Measurements from ENCODE around the gene RTTN.
"Not testable (repeated sequence)": the region's sequence is repeated elsewhere in the genome, so short reads cannot be mapped to it uniquely, and the experiment has no call there.

Gene RTTN

DNA sequence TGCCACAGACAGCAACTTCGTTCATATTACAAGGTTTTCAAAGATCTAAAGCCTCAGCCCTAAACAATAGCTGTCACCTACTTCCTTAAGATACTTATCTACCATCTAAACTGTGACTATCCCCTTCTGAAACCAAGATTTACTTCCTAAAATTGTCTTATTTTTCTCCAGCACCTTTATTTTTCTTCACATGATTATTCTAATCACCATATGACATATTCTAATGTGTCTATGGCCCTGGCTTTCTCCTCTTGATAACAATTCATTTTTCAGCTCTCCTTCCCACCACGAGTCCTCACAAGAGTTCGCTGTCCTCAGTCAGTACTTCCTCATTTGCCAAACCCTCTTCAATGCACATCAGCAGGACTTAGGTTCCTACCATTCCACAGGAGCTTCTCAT, 53.9 kb downstream of the RTTN start:
- no peak for DNase-seq

DNA sequence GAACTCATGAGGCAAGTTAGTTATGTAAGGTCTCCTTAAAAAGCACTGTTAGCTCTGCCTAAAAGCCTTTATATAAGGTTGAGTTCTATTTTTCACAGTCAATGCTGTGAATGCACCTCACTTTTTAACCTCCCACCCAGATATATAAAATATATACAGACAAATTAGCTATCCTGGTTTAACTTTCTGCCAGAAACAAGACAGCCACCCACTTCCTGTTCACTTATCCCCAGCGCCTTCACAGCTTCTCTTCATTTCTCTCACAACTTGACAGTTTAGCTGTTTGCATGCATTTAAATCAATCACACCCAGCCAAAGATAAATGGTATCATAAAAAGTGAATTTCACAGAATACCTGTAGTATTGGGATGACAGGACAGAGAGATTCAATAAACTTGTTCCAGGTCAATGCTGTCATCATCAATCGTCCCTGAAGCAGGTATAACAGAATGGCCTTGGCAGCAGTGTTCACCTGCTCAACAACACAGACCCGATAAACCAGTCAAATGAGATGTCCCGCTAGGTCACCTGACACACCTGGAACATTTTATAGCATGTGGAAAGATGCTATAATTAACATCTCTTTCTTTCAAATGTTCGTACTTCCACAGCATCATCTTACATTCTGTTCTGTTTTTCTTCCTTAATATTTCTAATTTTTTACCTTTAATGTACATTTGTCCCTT, 55.7 kb downstream of the RTTN start:
- DNase-seq: no peak

DNA sequence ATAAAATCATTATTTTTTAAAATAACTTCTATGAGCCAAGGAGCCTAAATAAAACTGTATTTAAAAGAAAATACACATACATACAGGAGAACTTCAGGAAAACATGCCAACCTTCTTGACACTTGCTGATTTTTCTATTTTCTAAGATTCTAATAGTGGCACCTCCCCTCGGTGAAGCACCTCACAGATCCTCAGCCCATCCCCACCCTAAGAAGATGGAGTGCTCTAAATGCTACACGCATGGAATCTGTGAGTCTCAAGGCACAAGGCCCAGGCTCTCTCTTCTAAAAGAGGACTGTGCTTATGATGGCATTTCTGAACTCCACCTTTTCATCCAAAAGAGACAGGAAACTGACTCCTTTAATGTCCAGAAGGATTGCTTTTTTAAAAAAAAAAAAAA, 56.3 kb downstream of the RTTN start:
- DNase-seq: no peak

DNA sequence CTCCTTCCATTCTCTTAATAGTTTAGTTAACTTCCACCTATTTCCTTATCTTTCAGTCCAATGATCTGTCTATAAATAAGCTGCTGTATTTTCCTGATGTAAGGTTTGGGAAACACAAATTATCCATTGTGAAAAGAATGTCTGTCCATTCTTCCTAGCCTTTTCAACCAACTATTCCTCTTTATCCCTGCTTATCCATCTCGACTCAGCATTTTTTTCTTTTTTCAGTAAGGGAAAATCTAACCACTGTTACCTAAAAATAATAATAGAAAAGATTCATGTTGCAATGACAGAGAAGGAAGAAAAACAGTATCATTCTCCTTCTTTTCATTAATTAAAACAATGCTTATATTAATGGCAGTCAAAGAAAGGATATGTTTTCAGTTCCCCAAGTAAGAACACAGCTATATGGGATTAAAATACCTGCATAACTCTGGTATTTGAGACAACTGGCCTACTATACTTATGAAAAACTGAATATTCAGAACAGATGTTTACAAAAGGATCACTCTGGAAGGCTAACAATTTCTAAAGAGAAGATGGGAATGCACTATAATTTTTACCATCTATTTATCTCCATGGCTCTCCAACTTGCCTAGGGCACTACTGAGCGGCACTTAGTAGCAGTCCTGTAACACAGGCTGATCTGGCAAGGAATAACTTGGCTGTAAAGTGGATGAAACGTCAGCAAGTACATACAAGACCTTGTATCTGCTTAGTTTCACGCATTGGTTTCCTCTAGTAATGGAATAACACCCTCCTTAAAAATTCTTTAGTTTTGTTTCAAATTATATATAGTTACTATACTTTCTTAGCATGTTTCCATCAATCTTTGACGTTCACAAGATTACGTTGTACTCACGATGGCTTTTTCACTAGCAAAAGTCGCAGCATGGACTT, 57.2 kb downstream of the RTTN start:
- no peak for DNase-seq

DNA sequence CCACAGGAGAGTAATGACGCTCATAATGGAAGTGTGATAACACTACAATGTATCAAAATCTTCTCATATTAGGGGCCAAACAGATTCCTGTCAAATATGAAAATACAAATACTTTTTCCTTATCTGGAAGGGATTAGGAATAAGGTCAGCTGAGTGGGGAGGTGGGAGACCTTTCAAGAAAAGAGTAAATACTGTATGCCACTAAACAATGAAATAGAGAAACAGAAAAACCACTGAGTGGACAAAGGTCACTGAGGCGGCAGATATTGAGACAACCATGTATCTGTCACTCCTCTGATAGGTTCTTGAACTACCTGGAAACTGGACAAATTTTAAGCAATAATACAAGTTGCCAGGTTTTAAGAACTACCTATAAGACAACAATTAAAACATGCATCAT, 59.3 kb downstream of the RTTN start:
- DNase-seq: no peak

DNA sequence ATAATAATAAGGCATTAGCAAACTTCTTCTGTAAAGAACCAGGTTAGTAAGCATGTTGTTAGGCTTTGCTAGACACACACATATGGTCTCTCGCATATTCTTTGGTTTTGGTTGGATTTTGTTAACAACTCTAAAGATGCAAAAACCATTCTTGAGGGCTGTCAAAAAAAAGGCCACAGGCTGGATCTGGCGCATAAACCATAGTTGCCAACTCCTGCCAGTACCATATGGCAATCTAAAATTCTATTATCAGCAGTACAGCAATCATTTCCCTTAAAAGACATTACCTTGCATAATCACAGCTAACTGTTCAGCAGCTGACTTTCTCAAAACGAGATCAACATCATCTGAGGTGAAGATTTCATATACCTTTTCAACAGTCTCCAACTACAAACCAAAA, 63.5 kb downstream of the RTTN start:
- DNase-seq: no peak

DNA sequence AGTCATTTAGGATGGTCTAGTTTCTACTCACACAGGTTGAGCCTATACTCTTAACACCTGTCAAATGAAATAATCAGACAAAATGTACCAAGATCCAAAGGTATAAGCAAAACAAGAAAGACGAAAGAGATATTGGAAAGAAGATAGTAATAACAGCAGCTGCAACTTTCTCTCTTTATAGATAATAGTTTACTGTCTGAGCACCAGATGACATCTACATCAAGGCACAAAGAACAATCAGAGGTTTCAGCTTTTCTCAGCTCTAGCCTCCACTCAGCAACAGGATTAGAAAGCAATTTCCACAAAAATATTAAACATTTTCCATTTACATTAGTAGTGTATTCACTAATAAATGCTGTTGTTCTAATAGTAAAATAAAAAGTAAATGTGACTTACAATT, 66.3 kb downstream of the RTTN start:
- DNase-seq: no peak

DNA sequence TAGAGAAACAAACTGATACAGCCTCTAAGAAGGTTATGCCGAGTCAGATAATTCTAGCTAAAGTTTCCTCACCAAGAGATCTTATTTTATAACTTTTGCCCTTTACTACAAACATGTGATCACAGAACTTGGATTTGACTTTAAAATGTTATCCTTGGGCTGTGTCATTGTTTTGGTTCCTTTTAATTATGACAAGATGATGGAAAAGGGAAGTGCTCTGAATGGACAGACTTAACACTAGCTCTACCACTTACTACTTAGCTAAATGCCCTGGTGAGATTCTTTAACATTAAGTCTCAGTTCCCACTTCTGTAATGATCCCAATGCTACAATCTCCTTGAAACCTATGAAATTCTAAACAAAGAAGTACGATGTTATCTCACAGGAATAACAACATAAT, 69.9 kb downstream of the RTTN start:
- no peak for DNase-seq

DNA sequence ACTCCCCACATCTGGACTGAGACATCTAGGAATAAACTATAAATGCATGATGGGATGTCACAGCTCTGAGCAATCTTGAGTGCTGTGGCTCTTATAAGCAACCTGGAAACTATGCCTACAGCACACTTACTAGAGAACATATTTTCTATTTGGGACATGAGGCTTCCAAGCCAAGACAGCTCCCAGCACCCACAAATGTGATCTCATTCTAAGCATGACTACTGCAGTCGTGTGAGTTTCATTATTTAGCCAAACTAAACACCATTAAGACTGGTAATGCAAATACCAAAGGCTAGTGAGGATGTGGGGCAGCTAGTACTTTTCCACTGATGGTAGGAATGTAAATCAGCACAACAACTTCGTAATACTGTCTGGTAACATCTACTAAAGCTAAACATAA, 72.5 kb downstream of the RTTN start:
- DNase-seq: no peak

DNA sequence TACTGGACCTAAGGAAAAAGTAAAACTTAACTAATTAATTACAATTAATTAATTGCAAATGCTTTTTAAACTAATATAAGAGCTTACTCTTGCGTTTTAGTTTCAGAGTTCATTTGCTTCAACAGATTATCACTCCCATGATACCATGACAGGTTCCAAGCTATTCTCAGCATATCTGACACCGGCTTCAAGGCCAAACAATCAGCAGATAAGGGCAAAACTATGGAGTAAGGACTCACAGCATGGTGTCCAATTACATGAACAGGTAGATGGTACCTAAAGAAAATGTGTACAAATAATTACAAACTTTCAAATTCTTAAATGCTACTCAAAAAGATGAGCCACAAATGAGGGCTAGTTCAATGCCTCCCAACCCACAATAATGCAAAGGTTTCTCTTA, 77.2 kb downstream of the RTTN start:
- DNase-seq: no peak

DNA sequence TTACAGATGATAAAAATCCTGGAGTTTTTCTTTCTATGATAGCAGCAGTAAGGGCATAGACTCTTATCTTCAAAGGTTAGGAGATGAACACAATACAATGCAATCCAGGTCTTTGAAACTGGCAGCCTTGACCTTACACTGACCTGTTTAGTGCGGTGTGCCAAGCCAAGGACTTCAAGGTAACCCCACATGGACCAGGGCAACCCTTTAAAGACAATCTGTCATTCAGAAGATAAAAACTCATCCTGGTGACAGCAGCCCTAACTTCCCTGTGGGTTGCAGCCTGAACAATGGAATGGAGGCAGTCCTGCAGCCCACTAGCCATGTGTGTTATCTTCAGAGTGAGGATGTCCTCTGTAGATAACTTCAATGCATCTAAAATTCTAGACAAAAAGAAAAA, 78.1 kb downstream of the RTTN start:
- DNase-seq: no peak

DNA sequence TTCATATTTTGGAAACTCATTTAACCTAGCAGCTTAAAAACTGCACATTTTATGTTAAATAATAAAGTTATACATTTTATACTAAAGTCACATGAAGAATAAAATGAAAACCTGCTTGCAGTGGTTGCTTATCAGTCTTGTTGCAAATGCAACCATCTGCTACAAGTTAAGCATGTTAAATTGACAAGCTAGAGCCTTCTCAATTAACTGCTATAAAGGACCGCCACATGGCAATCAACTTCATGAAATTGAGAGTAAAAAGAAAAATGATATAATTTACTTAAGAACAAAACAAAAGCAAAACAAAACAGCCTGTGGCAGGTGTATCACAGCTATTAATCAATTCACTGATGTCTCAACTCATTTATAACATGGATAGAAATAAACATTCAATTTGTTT, 78.7 kb downstream of the RTTN start:
- DNase-seq: no peak

DNA sequence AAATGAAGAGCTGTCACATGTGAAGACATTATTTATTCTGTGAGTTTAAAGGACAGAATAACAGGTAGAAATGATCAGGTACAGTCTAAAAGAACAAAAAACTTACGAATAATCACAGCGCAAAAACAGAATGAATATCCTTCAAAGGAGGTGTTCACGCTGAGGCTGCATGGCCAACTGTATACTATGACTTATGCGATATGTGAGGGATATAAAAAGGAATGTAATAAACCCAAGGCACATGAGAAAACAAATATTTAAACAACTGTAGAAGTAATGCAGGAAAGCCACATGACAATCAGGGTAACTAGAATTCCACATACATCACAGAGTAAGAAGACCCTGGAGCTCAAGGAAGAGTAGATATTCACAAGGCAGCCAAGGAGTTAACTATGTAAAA, 81.3 kb downstream of the RTTN start:
- DNase-seq: no peak

DNA sequence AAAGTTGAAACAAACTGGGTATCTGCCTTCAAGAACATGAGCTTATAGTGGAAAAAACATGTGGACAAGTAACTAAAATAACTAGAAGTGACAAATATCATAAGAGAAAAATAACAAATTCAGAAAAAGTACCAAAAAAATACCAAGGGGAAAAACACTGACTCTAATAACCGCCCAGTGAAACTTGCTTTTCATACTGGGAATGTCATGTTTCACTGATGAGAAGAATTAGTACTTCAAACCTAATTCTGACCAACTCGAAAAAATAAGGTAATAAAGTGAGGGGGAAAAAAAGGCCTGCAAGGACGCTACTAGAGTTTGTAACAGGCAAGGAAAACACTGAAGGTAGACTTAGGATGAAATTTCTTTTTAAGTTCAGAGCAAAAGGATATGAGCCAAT, 83.6 kb downstream of the RTTN start:
- DNase-seq: no peak

DNA sequence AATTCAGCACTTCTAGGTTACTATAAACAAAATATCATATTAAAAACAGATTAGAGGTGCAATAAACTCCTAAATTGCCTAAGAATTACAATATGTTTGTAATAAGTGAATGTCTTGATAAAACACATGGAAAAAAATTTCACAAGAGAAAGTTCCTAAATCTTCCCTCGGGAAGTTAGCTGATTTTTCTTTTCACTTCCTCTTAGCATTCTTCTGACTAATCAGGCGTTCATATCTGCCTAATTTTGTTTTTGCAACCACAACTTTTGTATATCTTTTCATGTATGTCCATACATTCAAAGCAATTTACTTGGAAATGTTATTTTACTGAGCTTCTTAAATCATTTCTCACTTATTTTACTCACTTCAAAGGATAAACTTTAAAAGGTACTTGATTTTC, 88.5 kb downstream of the RTTN start:
- no peak for DNase-seq

DNA sequence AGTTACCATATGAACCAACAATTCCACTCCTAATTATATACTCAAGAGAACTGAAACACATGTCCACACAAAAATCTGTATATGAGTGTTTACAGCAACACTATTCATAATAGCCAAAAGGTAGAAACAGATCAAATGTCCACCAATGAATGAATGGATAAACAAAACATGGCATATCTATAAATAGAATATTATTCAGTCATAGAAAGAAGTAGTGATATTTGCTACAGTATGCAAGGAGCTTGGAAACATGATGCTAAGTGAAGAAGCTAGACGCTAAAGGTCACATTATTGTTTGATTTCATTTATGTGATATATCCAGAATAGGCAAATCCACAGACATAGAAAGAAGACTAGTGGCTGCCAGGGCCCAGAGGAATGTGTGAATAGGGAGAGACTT, 92.0 kb downstream of the RTTN start:
- DNase-seq: no peak

DNA sequence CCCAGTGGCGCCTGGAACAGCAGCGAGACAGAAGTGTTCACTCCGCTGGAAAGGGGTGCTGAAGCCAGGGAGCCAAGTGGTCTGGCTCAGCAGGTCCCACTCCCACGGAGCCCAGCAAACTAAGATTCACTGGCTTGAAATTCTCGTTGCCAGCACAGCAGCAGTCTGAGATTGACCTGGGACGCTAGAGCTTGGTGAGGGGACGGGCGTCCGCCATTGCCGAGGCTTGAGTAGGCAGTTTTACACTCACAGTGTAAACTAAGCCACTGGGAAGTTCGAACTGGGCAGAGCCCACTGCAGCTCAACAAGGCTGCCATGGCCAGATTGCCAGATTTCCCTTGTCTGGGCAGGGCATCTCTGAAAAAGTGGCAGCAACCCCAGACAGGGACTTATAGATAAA, 94.8 kb downstream of the RTTN start:
- no peak for DNase-seq

DNA sequence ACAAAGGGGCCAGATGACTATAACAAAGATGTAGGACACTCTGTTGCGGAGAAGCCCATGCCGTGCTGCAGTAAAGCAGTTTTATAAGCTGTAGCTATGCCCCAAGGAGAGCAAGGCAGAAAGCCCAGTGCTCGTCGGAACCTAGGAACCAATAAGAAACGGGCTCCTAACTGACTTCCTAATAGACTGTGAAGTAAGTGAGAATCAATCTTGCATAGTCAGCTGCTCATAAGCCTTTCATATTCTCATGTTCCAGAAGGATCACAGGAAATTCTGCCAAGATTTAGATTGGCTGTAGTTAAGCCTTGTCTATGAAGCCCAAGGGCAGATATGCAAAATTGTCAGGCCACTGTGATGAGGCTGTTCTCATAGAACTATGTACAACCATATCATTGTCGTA, 98.4 kb downstream of the RTTN start:
- DNase-seq: no peak

DNA sequence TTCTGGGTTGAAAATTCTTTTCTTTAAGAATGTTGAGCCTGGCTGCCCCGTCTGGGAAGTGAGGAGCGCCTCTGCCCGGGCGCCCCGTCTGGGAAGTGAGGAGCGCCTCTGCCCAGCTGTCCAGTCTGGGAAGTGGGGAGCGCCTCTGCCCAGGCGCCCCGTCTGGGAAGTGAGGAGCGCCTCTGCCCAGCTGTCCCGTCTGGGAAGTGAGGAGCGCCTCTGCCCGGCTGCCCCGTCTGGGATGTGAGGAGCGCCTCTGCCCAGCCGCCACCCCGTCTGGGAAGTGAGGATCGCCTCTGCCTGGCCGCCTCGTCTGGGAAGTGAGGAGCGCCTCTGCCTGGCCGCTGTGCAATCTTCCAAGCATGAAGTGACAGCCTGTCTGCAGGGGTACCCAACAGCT, 102.6 kb downstream of the RTTN start:
- not testable (repeated sequence) for DNase-seq

DNA sequence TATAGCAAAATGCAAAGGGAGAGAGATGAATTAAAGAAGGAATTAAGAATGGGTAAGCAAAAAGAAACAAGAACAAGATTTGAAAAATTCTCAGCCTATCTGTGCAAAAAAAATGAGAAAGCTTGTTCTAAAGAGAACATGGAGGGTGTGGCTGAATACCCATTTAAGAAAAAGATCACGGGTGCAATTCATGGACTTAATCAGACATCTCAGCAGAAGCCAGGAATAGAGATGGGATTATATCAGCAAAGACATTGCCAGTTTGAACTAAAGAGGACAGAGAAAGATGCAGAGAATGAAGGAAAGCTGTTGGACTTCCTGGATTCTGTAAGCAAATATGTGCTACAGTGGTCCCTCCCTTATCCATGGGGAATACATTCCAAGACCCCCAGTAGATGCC, 115.6 kb downstream of the RTTN start:
- DNase-seq: no peak

DNA sequence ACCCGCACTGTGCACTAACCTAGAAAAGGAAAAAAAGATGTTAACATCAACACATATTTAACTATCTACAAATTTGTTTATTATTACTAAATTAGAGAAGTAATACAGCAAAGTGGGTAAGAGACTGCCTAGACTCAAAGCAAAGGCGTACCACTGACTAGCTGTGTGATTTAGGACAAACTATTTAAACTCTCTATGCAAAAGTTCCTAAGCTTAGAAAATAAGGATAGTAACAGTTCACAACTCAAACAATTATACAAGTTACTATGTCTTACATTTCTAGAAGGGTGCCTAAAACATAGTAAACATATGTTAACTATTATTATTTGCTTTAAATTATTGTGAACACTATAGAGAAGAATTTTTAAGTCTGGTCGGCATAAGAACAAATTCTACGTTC, 119.4 kb downstream of the RTTN start:
- no peak for DNase-seq

DNA sequence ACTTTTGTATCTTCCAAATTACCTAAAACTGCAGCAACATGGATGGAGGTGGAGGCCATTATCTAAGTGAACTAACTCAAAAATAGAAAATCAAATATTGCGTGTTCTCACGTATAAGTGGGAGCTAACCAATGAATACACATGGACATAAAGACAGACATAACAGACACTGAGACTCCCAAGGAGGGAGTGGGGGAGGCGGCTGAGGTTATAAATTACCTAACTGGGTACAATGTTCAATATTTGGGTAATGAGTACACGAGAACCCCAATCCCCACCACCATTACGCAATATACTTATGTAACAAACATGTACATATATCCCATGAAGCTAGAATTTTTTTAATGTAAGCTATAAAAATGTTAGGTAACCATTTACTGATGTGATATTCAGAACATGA, 119.8 kb downstream of the RTTN start:
- no peak for DNase-seq

DNA sequence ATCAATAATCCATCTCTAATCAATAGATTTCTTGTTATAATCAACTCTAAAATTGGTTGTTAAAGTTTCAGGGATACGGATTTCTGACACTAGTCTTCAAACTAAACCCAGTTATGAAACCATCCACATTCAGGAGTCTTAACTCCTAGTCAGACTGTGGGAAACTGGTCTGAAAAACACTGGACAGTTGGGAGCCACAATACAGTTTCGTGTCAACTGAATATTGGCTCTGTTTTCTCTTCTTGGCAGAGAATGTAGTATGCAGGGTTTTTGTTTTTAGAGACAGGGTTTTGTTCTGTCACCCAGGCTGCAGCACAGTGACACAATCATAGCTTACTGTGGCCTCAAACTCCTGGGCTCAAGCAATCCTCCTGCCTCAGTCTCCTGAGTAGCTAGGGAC, 123.1 kb downstream of the RTTN start:
- no peak for DNase-seq

DNA sequence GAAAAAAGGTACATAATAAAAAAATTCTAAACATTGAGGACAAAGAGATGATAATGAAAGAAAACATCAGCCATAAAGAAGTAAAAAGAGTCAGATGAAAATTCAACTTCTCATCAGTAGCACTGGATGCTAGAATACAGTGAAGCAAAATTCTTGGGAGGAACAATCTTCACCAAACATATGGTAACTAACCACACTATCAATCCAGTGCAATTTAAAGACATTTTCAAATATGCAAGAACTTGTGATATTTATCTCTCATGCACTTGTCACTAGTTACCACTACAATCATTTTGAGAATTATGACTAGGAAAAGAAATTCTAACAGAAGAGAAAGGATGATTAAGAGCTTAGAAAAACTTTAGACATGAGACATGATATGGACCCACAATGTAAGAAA, 127.4 kb downstream of the RTTN start:
- DNase-seq: no peak

DNA sequence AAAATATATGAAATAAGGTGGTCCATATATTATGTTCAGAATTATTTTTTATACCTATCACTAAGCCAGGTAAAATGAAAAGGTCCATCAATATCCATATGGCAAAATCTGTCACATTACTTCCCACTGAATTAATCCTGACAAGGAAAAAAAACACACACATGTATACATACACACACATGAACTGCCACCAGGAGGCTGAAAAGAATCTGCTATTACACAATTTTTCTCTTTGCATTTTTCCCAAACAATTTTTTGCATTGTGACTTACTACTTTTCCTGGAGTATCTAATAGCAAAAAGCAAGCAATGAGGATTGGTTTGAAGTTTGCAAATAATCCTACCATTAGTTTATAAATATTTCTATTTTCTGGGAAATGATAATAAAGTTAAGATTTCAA, 129.6 kb downstream of the RTTN start:
- no peak for DNase-seq

Measured in GOT3 (cell line).